CD4-positive, alpha-beta T cell treated with Interleukin-10 for 1 hour (primary cell): Measurements from ENCODE around the gene ADARB2.
A peak's percentile ranks its signal among the peaks of the same experiment; 100 is the strongest.
"Not testable (repeated sequence)": the region's sequence is repeated elsewhere in the genome, so short reads cannot be mapped to it uniquely, and the experiment has no call there.

Experiments
- DNase-seq: peaks from one replicate; pipeline ENCODE4 v3.0.0-alpha.2; 2020

Gene ADARB2

DNA sequence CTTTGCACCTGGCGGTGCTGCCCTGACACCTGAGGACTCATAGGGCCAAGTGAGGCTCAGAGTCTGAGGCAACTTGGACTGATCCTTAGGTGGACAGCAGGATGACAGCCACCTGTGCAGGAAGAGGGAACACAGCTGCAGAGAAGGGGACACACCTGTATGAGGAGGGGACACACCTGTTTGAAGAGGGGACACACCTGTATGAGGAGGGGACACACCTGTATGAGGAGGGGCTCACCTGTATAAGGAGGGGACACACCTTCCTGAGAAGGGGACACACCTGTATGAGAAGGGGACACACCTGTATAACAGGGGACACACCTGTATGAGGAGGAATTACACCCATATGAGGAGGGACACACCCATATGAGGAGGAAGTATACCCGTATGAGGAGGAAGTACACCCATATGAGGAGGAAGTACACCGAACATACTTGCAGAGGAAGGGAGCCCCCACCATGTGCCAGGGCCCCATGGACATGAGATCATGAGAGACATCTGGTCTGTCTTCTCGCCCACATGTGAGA is 285.9 kb downstream of the ADARB2 start:
- no peak for DNase-seq

DNA sequence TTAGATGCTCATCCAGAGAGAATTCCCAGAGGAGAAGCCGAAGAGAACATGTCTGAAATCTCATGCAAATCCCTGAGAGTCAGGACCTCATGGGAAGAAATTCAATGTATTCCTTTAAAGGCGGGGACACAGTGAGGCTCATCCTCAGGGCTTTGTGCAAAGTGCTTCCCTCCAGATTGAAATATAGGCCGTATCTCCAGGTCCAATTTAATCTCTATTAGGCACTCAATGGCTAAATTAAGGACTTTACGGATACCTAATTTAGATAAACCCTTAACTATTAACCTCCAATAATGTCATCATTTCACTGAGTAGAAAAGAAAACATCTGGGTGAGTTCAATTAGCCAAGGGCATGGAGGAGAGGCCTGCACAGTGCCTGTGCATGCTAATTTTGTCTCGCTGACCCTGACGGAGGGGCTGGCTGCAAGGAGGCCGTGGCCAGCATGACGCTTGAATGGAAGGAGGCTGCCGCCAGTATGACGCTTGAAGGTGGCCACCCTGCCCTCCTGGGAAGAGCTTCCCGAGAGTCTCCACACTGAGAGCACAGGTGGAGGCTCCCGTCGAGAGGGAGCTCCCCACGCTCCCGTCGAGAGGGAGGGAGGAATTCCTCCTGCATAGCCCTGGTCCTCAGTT is 287.6 kb downstream of the ADARB2 start:
- no peak for DNase-seq

DNA sequence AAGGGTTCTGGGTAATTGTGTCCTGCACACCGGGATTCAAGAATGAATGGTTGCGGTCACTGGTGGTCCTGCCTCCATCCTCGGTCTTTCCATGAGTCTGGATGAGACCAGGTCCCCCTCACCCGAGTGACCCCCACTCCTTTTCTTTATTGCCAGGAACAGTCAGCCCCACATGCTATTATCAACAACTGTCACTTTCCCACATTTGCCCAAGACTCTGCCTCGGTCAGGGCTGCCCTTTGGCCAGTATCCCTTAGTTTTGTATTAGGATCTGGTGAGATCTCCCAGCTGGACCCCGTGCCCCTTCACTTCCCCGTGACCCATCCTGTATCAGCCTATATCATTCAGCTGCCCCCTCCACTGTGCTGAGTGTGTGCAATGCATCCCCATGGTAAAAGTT is 288.3 kb downstream of the ADARB2 start:
- DNase-seq, result no peak

DNA sequence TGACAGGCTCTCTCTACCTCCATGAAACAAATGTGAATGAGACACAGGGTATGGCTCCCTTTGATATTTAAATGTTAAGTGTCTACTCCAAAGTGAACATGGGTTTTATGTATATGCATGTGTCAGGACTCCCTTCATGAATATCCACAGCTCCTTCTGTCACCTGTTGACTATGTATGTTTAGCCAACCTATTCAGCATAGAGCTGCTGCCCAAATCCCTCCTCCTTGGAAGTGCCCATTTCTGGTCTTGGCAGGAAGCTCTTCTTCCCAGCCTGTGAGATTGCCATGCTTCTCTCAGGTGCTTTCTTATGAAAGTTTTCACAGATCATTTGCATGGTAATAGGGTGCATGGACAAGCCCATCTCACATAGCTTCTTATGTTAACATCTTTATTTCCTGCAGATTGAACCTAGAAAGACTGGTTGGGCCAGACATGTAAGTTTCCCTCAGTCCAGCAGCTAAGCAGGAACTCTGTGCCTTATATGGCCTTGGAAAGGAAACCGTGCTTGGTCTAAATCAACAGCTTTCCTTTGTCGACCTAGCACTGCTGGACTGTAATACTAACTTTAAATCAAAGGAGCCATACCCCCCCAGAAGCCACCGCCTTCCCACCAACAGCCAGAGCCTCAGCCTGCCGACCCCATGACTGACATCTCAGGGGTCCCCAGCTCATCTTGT is 288.9 kb downstream of the ADARB2 start:
- DNase-seq, result no peak

DNA sequence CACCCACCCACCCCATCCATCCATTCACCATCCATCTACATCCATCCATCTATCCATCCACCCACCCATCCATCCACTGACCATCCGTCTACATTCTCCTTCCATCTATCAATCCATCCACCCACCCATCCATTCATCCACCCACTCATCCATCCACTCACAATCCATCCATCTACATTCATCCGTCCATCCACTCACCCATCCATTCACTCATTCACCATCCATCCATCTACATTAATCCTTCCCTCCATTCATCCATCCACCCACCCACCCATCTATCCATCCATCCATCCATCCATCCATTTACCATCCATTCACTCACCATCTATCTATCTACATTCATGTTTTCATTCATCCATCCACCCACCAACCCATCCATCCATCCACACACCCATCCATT is 292.5 kb downstream of the ADARB2 start:
- no peak for DNase-seq

DNA sequence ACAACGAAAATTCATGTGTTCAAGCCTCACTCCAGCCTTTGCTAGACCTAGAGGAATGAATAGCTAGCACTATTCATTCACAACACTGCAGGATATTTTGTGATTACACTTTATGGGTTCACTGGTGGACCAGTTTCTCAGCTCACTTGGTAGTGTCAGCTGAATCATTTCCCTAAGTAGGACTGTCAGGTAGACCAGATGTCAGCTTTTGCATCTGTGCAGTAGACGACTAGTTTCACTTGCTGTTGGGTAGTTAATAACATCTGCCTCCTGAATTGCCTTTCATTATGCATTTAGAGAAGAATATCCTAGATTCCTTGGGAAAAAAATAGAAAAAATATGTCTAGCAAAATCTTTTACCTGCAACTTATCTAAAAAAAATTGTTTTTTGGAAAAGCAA is 296.4 kb downstream of the ADARB2 start:
- no peak for DNase-seq

DNA sequence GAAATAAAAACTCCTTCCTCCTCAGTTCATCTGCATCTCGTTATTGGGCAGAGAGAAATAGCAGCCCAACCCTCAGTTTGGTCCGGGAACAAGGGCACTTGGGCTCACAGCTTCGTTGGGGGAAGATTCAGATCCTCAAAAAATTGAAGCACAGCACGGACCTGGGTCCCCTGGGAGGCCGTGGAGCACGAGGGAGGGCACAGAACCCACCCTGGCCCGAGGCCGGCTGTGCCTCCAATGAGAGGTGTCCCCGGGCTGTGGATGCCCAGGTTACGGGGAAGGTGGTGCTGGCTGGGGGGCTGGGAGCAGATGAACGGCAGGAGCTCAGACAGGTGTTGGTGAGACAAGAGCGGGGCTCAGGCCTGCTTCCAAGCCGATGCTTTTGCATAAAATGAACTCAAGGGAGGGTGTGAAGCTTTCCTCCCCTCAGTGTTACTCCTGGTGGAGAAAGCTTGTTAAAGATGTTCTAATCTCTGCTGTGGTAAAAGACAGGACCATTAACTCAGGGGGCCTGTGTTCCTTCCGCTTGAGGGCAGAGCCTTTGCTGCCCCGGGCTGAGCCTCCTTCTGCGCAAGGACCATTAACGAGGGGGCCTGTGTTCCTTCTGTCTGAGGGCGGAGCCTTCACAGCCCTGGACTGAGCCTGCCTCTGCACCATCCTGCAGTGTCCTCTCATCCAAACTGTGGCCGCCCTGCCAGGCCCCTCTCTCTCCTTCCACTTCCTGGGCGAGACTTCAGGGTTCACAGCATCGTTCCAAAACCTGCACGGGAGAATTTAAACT is 302.2 kb downstream of the ADARB2 start:
- DNase-seq, result no peak

DNA sequence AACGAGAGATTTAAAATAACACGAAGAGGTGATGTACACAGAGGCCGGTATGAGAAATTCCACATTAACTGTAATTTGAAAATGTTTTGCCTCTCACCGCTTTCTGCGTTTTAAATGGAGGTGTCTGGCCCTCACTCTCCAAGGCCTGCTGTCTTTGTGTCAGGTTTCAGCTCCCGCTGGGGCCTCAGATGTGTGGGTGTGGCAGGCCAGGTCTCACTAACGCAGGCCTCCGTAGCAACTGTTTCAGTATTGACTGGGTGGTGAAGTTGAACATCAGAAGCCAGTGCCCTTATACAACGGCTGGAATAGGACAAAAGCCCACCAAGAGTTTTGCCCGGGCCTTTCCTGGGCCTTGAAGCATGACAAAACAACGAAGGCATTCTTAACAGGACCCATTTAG is 303.1 kb downstream of the ADARB2 start:
- DNase-seq, result no peak

DNA sequence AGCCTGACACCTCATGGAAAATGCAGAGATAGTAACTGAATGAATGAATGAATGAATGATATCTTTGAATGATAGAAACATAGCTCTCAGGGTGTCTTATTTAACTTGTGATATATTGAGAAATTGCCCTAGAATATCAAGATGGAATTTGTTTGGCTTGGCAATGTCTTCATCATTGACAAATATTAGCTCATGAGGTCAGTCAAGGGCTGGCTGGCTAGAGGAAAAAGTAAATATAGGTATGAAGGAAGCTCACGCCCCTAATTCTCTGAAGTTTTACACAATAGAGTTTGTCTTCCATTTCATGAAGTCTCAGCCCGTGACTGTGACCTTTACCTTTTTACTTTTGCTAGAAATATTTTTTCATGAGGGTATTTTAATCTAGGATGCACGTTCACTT is 305.2 kb downstream of the ADARB2 start:
- no peak for DNase-seq

DNA sequence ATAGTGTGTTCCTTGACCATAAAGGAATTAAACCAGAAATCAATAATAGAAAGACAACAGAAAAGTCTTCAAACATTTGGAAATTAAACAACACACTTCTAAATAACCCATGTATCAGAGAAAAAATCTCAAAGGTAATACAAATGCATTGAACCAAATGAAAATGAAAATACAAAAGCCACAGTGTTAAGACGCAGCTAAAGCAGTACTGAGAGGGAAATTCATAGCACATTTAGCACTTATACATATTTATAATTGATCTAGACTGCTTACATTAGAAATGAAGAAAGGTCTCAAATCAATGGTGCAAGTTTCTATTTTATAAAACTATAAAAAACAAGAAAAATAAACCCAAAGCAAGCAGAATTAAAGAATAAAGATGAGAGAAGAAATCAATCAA is 306.1 kb downstream of the ADARB2 start:
- no peak for DNase-seq

DNA sequence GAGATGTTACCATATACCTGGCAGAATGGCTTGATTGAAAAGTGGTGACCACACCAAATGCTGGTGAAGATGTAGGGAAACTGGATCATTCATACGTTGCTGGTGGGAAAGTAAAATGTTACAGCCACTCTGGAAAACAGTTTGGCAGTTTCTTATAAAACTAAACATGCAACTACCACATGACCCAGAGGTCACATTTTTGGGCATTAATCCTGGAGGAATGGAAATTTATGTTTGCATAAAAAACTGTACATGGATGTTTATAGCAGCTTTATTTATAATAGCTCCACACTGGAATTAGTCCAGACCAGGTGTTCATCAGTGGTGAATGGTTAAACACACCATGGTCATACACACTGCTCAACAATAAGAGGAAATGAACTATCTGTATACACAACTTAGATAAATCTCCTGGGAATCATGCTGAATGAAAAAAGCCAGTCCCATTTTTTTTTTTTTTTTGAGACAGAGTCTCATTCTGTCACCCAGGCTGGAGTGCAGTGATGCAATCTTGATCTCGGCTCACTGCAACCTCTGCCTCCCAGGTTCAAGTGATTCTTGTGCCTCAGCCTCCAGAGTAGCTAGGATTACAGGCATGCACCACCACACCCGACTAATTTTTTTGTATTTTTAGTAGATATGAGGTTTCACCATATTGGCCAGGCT is 309.7 kb downstream of the ADARB2 start:
- DNase-seq, result not testable (repeated sequence)

DNA sequence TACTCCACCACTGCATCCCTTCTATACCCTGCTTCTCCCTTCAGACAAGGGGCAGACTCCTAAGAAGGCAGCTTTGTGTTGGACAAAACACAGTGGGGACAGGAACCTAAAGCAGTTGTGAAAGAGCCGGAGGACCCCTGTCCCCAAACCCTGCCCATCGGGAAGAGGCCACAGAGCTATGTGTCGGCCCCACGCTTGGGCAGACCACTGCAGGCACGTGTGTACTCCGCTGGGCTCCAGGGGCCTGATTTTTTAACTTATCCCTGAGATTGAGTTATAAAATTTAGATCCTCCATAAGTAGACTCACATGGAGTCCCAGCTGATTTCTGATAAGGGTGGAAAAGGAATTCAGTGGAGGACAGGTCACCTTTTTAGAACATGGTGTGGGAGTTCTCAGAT is 310.5 kb downstream of the ADARB2 start:
- DNase-seq, result no peak

DNA sequence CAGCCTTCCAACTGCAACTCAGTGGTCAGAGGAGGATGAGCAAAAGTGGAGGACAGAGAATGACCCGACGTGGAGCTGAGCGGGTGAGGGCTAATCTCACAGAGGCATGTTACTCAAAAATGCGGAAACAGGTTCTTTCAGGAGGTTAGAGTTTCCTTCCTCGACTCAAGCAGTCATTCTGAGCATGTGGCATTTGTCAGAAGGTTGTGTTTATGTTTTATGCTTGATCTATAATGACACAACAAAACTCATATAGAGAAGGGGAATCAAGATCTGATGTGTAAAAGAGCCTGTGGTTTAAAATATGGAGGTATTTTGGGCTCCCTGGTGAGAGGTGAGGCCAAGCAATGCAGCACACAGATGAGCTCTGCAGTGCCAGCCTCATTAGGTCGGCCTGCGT is 311.4 kb downstream of the ADARB2 start:
- no peak for DNase-seq

DNA sequence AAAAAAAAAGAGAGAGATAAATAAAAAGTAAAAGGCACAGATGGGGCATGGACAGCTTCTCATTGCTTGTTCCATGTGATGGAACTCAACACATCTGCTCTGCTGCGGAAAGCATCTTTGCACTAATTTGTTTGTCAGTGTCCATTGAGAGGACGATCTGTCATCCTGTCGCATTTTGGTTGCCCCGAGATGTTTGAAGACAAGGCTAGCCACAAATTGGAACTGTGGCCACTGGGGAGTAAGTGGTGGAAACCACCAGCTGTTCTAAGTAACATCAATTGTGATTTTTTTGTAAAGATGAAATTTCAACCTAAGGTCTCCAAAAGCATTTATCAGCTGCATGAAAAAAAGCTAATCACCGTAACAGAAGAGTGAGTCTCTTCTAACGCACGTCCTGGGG is 312.7 kb downstream of the ADARB2 start:
- no peak for DNase-seq

DNA sequence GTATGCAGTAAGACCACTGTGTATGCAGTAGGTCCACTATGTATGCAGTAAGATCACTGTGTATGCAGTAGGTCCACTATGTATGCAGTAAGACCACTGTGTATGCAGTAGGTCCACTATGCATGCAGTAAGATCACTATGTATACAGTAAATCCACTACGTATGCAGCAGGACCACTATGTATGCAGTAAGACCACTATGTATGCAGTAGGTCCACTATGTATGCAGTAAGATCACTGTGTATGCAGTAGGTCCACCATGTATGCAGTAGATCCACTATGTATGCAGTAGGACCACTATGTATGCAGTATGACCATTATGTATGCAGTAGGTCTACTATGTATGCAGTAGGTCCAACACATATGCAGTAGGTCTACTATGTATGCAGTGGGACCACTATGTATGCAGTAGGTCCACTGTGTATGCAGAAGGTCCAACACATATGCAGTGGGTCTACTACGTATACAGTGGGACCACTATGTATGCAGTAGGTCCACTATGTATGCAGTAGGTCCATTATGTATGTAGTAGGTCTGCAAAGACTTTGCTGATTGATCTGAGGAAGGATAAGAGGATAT is 313.6 kb downstream of the ADARB2 start:
- no peak for DNase-seq

DNA sequence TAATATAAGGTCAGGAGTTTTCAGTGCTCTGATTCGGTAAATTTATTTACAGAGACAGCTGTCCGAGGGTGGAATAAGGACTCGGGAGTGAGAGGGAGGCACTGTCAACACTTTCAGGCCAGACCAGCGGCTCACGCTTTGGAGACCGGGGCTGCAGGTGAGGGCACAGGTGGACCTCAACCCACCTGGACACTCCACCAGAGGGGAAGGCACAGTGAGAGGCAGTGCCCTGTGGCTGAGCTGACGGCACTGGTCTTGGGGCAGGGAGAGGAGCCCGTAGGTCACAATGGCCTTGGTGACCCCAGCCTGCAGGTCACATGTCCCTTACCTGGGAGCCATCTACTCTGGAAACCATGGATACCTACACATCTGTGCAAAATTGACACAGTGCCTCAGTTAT is 315.1 kb downstream of the ADARB2 start:
- DNase-seq, result no peak

DNA sequence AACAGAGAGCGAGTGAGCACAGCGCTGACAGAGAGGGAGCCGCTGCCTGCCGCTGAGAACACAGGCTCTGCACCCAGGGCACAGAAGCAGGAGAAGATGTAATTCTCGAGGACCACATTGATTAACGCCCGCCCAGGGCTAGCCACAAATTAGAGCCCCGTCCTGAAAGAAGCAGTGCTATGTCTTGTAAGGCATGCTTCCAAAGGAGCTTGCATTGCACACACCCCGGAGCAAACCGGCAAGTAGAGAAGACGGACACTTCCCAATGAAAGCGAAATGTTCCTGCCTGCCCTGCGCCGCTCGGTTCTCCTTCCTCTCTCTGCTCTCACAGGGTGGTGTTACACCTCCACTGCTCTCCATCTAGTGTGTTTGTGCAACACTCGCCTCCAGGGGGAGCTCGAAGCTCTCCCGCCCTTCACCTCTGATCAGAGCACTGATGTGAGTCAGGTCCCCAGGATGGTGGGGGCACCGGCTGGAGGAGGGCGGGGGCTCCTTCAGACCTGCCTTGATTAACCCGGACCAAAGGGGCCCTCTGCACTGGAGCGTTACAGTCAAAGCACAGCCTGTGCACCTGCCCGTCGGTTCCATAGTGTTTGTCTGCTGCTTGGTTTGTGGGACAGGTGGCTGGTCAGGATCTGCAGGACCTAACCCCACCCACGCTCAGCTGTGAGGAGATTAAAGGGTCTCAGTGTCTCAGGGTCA is 316.5 kb downstream of the ADARB2 start:
- DNase-seq, result peak; percentile 39

DNA sequence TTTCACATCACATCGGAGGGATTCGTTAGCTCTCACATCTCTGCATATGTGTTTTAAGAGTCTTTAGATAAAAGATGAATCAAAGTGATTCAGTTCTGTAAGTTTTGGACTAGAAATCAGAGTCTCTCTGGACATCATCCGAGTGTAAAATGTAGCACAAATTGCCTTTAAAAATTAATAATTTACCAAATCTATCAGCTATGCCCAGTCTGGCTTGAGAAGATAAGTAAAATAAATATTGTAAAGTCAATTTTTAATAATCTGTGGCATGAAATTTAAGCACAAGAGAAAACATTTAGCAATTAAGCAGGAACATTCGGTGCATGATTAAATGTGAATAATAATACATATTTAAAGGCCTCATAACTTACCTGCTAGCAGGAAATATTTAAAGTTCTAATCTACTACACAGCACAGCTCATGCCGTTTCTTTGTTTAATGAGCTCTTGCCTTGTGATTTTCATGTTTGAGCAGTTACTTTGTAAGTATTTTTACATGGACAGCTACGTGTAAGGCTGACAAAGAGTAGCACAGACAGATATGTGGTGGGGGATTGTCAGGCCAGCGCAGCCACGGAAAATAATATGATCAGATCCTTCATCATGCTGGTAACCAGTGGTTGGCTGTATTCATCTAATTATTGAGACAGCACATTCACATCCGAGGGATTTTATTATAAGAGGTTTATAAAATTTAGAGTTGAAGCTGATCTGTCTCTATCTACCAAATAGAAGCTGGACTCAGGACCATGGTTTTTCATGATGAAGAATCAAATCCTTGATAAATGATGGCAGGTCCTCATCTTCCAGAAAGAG is 317.3 kb downstream of the ADARB2 start:
- no peak for DNase-seq

DNA sequence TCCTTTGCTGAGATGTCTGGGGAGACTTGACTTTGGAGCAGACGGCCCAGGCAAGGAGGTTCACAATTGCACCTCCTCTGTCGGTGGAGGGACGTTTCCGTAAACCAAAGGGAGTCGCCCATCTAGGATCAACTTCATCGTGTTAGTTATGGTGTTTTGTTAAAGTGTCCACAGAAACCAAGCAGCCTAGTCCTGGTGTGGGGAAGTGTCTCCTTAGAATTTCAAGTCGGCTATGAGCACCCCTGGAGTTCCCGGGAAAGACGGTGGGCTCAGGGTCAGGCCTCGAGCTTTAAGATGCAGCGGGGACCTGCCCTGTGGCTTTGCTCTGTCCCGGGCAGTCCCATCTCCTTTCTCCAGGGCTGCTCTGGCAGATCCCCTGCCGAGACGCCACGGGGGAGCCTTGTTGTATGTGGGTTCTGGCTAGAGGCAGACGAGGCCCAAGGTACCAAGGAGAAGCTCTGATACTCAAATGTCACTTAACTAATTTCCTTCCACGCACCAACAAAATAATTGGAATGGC is 319.2 kb downstream of the ADARB2 start:
- no peak for DNase-seq

DNA sequence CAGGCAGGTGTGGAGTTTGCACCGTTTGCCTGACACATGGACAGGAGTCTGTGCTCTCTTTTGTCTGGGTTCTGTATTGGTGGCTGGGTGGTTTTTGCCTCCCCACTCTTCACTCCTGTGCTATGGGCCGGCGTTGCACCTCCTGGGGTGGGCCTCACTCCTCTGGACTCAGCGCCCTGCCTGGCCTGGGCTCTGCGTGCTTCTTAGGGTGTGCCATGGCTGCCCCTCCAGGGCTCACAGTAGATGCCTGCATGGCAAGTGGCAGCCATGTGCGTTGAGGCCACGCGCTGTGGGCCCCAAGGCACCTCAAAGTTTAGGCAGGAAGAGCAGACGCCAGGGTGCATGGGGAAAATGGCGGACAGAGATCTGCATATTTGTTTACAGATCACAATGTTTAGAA is 319.8 kb downstream of the ADARB2 start:
- no peak for DNase-seq

DNA sequence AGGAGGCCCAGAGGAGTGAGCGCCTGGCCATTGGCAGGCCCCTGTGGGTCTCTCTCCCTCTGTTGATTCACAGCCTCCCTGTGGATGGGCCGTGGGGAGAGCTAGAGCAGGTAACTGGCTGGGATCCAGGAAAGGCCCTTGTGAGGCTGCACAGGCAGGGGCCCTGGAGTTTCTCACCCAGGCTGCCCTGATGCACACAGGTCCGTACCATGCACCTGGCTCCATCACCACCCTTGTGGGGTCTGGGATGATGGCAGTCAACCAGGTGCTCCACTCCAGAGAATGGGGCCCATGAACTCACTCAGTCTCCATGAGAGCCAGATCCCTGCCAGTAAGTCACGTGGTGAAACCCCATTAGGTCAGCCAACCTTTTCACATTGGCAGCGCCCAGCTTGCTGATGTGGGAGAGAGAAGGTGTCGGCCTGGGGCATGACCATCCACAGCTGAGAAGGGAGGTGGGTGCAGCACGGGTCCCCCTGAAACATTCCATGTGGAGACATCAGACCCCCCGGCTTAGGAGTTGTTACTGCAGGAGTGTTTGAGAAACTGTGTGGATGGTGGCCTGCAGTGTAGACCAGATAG is 320.8 kb downstream of the ADARB2 start:
- no peak for DNase-seq
